ENCODE results near the gene HDAC4. TPM values are rescaled to one million over a fixed set of nuclear protein-coding genes. Genes with fewer than 3 reads are reported as not detected.

Gene HDAC4
- total and polyA plus RNA-seq, 9 of the 15 experiments (the other 6 are each of a cell fraction or from before 2014, with no cell fraction given), result 0.11 to 20.2 (median 4.0) TPM

DNA sequence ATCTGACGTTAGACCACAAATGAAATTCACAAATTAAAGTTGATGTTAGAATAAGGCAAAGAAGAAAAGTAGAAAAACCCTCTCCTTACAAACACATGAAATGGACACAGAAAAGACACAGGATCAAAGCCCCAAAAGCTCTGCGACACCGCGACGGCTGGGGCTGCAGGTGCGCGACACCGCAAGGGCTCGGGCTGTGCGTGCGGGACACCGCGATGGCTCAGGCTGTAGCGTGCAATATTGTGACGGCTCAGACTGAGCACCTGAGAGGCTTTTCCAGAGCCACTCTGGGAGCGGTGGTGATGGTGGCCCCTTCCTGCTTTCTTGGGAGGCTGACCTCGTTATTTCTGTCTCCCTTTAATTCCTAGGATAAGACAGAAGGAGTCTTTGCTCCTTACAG lies 296.0 kb downstream of the HDAC4 start:
- Histone ChIP-seq H3K4me1 (replicated peaks in 1 of 2; ENCODE audit: control insufficient read depth in 2 of 2, insufficient read depth in 2 of 2, low read length in 2 of 2) (peaks cover 0 to 6% of the 10 kb centered on the region in 2 experiments; a peak in 1 of 5 replicates), H3K27me3 (ENCODE audit: control insufficient read depth in 2 of 2, insufficient read depth in 2 of 2, low read length in 2 of 2) (no peaks in the 10 kb centered on the region), H3K4me3 (no peak overlapping the region), H3K9me1 (ENCODE audit: control insufficient read depth, insufficient read depth, low read length) (no peaks in the 10 kb centered on the region), H3K36me3 (ENCODE audit: control insufficient read depth, insufficient read depth, low read length) (0 out of 3 replicates have a peak, but pooled peaks cover 2% of the 10 kb centered on the region), H3K27ac (ENCODE audit: extremely low read depth, low read depth, low read length) (no peak overlapping the region), H3K9ac (ENCODE audit: insufficient read depth in 1 of 2, low read depth in 2 of 2, low read length in 2 of 2) (no peak overlapping the region), H4K20me1 (replicated peaks; ENCODE audit: control insufficient read depth, insufficient read depth, low read length) (no peaks in the 10 kb centered on the region), H2AFZ (ENCODE audit: low read depth, low read length) (no peak overlapping the region), H3K79me2 (ENCODE audit: control insufficient read depth, insufficient read depth, low read length) (no peaks in the 10 kb centered on the region), H3K9me3 (replicated peaks; ENCODE audit: control insufficient read depth, insufficient read depth, low read depth, low read length) (no peaks in the 10 kb centered on the region), H3K4me2 (ENCODE audit: insufficient read depth, low read length) (no peak overlapping the region)
- ATAC-seq (no peak), DNase-seq (ENCODE audit: extremely low read depth in 1 of 4, low spot score in 3 of 4) (no peak), FAIRE-seq (no peak)
- WGBS (ENCODE audit: insufficient coverage, low coverage, missing lambda C conversion rate), result 87% methylated on average over 5 of the region's 17 CpGs
- intact Hi-C loops (cut with micrococcal nuclease) (no loop called here), in situ Hi-C loops (cut with MboI) (no loop called here)
- POLR2A ChIA-PET, result interaction anchor here (0.5 kb wide), 1 partner anchor 13 kb away, joined by 3 read pairs; no protein-coding TSS in a partner anchor
- no TSS peak for BruUV-seq (replicated peaks)
- CTCF ChIA-PET (ENCODE audit: low intra/inter-chr PET ratio), result no interaction called here
- TF ChIP-seq NELFE (IDR thresholded peaks at IDR 0.05; ENCODE audit: insufficient read depth, insufficient read length) (no peak), NFE2 (IDR thresholded peaks at IDR 0.05; ENCODE audit: low read depth) (no peak), CBX8 (IDR thresholded peaks at IDR 0.05; ENCODE audit: borderline replicate concordance, extremely low read depth, low read depth, low read length, poor library complexity, severe bottlenecking) (no peak), NR4A1 (CRISPR knock-in tag; IDR thresholded peaks at IDR 0.05) (no peak), NR4A1 (tag; IDR thresholded peaks at IDR 0.05) (no peak), BRD9 (IDR thresholded peaks at IDR 0.05; ENCODE audit: low read depth, partially characterized antibody) (no peak), NR2C1 (IDR thresholded peaks at IDR 0.05) (no peak), NR2C1 (tag; IDR thresholded peaks at IDR 0.05) (no peak)
- TF ChIP-seq, protein P1, sequence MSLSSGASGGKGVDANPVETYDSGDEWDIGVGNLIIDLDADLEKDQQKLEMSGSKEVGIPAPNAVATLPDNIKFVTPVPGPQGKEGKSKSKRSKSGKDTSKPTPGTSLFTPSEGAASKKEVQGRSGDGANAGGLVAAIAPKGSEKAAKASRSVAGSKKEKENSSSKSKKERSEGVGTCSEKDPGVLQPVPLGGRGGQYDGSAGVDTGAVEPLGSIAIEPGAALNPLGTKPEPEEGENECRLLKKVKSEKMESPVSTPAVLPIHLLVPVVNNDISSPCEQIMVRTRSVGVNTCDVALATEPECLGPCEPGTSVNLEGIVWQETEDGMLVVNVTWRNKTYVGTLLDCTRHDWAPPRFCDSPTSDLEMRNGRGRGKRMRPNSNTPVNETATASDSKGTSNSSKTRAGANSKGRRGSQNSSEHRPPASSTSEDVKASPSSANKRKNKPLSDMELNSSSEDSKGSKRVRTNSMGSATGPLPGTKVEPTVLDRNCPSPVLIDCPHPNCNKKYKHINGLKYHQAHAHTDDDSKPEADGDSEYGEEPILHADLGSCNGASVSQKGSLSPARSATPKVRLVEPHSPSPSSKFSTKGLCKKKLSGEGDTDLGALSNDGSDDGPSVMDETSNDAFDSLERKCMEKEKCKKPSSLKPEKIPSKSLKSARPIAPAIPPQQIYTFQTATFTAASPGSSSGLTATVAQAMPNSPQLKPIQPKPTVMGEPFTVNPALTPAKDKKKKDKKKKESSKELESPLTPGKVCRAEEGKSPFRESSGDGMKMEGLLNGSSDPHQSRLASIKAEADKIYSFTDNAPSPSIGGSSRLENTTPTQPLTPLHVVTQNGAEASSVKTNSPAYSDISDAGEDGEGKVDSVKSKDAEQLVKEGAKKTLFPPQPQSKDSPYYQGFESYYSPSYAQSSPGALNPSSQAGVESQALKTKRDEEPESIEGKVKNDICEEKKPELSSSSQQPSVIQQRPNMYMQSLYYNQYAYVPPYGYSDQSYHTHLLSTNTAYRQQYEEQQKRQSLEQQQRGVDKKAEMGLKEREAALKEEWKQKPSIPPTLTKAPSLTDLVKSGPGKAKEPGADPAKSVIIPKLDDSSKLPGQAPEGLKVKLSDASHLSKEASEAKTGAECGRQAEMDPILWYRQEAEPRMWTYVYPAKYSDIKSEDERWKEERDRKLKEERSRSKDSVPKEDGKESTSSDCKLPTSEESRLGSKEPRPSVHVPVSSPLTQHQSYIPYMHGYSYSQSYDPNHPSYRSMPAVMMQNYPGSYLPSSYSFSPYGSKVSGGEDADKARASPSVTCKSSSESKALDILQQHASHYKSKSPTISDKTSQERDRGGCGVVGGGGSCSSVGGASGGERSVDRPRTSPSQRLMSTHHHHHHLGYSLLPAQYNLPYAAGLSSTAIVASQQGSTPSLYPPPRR (CRISPR knock-in tag; IDR thresholded peaks at IDR 0.05; ENCODE audit: borderline replicate concordance), result no peak
- TF ChIP-seq, protein P2, sequence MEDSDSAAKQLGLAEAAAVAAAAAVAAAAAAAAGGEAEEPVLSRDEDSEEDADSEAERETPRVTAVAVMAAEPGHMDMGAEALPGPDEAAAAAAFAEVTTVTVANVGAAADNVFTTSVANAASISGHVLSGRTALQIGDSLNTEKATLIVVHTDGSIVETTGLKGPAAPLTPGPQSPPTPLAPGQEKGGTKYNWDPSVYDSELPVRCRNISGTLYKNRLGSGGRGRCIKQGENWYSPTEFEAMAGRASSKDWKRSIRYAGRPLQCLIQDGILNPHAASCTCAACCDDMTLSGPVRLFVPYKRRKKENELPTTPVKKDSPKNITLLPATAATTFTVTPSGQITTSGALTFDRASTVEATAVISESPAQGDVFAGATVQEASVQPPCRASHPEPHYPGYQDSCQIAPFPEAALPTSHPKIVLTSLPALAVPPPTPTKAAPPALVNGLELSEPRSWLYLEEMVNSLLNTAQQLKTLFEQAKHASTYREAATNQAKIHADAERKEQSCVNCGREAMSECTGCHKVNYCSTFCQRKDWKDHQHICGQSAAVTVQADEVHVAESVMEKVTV (CRISPR knock-in tag; IDR thresholded peaks at IDR 0.05), result no peak
- TF ChIP-seq, protein P3, sequence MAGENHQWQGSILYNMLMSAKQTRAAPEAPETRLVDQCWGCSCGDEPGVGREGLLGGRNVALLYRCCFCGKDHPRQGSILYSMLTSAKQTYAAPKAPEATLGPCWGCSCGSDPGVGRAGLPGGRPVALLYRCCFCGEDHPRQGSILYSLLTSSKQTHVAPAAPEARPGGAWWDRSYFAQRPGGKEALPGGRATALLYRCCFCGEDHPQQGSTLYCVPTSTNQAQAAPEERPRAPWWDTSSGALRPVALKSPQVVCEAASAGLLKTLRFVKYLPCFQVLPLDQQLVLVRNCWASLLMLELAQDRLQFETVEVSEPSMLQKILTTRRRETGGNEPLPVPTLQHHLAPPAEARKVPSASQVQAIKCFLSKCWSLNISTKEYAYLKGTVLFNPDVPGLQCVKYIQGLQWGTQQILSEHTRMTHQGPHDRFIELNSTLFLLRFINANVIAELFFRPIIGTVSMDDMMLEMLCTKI (IDR thresholded peaks at IDR 0.05; ENCODE audit: partially characterized antibody), result no peak
- TF ChIP-seq, protein P4, sequence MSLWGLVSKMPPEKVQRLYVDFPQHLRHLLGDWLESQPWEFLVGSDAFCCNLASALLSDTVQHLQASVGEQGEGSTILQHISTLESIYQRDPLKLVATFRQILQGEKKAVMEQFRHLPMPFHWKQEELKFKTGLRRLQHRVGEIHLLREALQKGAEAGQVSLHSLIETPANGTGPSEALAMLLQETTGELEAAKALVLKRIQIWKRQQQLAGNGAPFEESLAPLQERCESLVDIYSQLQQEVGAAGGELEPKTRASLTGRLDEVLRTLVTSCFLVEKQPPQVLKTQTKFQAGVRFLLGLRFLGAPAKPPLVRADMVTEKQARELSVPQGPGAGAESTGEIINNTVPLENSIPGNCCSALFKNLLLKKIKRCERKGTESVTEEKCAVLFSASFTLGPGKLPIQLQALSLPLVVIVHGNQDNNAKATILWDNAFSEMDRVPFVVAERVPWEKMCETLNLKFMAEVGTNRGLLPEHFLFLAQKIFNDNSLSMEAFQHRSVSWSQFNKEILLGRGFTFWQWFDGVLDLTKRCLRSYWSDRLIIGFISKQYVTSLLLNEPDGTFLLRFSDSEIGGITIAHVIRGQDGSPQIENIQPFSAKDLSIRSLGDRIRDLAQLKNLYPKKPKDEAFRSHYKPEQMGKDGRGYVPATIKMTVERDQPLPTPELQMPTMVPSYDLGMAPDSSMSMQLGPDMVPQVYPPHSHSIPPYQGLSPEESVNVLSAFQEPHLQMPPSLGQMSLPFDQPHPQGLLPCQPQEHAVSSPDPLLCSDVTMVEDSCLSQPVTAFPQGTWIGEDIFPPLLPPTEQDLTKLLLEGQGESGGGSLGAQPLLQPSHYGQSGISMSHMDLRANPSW (CRISPR knock-in tag; IDR thresholded peaks at IDR 0.05), result no peak
